Jurkat, Clone E6-1 (cell line): ENCODE results near the gene SLC26A8.
"Not testable (repeated sequence)": the region's sequence is repeated elsewhere in the genome, so short reads cannot be mapped to it uniquely, and the experiment has no call there.

Experiments used
- DNase-seq: peaks from one replicate; pipeline ENCODE4 v3.0.0-alpha.2; 2011; ENCODE audit warnings: low read depth, low spot score
- H3K4me3 ChIP-seq: 2 replicates; pipeline ENCODE4 v1.5.1; 2011; ENCODE audit warnings: mild to moderate bottlenecking, low read length, control low read depth, moderate library complexity

SLC26A8 gene

GRCh38 chr6:35962779-35963560 is 61.5 kb downstream of the SLC26A8 start:
- H3K4me3 ChIP-seq = no peak overlapping the region
- DNase-seq = no peak

- H3K4me3 ChIP-seq = no peak overlapping the region
- DNase-seq = no peak
Measured at GRCh38 chr6:35960187-35960586, 64.3 kb downstream of the SLC26A8 start.

- DNase-seq = no peak
Measured at GRCh38 chr6:35955970-35956369, 68.5 kb downstream of the SLC26A8 start.

GRCh38 chr6:35955521-35955920 is 68.9 kb downstream of the SLC26A8 start:
- no peak for DNase-seq
- H3K4me3 ChIP-seq = no peak overlapping the region

More at GRCh38 chr6:35955970-35956369, 68.5 kb downstream of the SLC26A8 start:
- H3K4me3 ChIP-seq = no peak overlapping the region

GRCh38 chr6:35955071-35955470 is 69.4 kb downstream of the SLC26A8 start:
- no peak for DNase-seq
- no peak overlapping the region for H3K4me3 ChIP-seq

GRCh38 chr6:35954333-35954732 is 70.1 kb downstream of the SLC26A8 start:
- no peak for DNase-seq
- no peak overlapping the region for H3K4me3 ChIP-seq

- no peak overlapping the region for H3K4me3 ChIP-seq
- DNase-seq = no peak
Measured at GRCh38 chr6:35948725-35949124, 75.7 kb downstream of the SLC26A8 start.

GRCh38 chr6:35945650-35946025 is 78.8 kb downstream of the SLC26A8 start:
- no peak overlapping the region for H3K4me3 ChIP-seq
- no peak for DNase-seq

- no peak for DNase-seq
- H3K4me3 ChIP-seq = no peak overlapping the region
Measured at GRCh38 chr6:35943390-35943789, 81.1 kb downstream of the SLC26A8 start.

- no peak for DNase-seq
- H3K4me3 ChIP-seq = no peak overlapping the region
Measured at GRCh38 chr6:35942355-35942754, 82.1 kb downstream of the SLC26A8 start.

GRCh38 chr6:35941170-35941569 is 83.3 kb downstream of the SLC26A8 start:
- not testable (repeated sequence) for H3K4me3 ChIP-seq, DNase-seq

- H3K4me3 ChIP-seq, DNase-seq: not testable (repeated sequence)
Measured at GRCh38 chr6:35940014-35940413, 84.4 kb downstream of the SLC26A8 start.

- DNase-seq = not testable (repeated sequence)
Measured at GRCh38 chr6:35939259-35939658, 85.2 kb downstream of the SLC26A8 start.

GRCh38 chr6:35936681-35937359 is 87.6 kb downstream of the SLC26A8 start:
- no peak for DNase-seq
- H3K4me3 ChIP-seq = no peak overlapping the region

More at GRCh38 chr6:35939259-35939658, 85.2 kb downstream of the SLC26A8 start:
- not testable (repeated sequence) for H3K4me3 ChIP-seq

- no peak overlapping the region for H3K4me3 ChIP-seq
- DNase-seq = no peak
Measured at GRCh38 chr6:35935469-35935868, 89.0 kb downstream of the SLC26A8 start.

GRCh38 chr6:35933844-35934243 is 90.6 kb downstream of the SLC26A8 start:
- no peak for DNase-seq
- H3K4me3 ChIP-seq = no peak overlapping the region

GRCh38 chr6:35931873-35932272 is 92.6 kb downstream of the SLC26A8 start:
- H3K4me3 ChIP-seq = not testable (repeated sequence)
- peak; percentile 59 for DNase-seq

GRCh38 chr6:35931120-35931561 is 93.3 kb downstream of the SLC26A8 start:
- DNase-seq = no peak
- no peak overlapping the region for H3K4me3 ChIP-seq

GRCh38 chr6:35929601-35930000 is 94.8 kb downstream of the SLC26A8 start:
- no peak for DNase-seq
- H3K4me3 ChIP-seq = no peak overlapping the region

- DNase-seq = no peak
- no peak overlapping the region for H3K4me3 ChIP-seq
Measured at GRCh38 chr6:35926509-35927215, 97.8 kb downstream of the SLC26A8 start.
